ENCODE measurements around the gene CDKAL1. TPM values are rescaled to one million over a fixed set of nuclear protein-coding genes. Genes with fewer than 3 reads are reported as not detected.
A peak's percentile ranks its signal among the peaks of the same experiment; 100 is the strongest.
"Not testable (repeated sequence)": the region's sequence is repeated elsewhere in the genome, so short reads cannot be mapped to it uniquely, and the experiment has no call there.

CDKAL1 gene
- total RNA-seq, 2 experiments from 2014 or later, result 21.2 to 23.0 TPM

- H3K9me3 Mint-ChIP-seq, result no peaks in the 10 kb centered on the region
- H3K27me3 Mint-ChIP-seq, result peaks cover 2% of the 10 kb centered on the region
- H3K27ac Mint-ChIP-seq, result no peak overlapping the region
- no peaks in the 10 kb centered on the region for H3K36me3 Mint-ChIP-seq (ENCODE audit: low read depth)
- no peak for DNase-seq
- no peaks in the 10 kb centered on the region for H3K4me1 Mint-ChIP-seq
- ChIA-PET POLR2A (no interaction called here), CTCF (no interaction called here)
- H3K4me3 Mint-ChIP-seq, result no peak overlapping the region
These were observed 711.8 kb downstream of the CDKAL1 start for GRCh38 chr6:21246075-21246474.

- POLR2A ChIA-PET, result not testable (repeated sequence)
These were observed 720.2 kb downstream of the CDKAL1 start for GRCh38 chr6:21254460-21254859.

GRCh38 chr6:21256197-21256596 is 721.9 kb downstream of the CDKAL1 start:
- H3K27me3 Mint-ChIP-seq, result peaks cover 9% of the 10 kb centered on the region
- no peaks in the 10 kb centered on the region for H3K9me3 Mint-ChIP-seq
- DNase-seq, result no peak
- ChIA-PET POLR2A (interaction anchor here (0.6 kb wide), 1 partner anchor 1062 kb away, joined by 3 read pairs; no protein-coding TSS in a partner anchor), CTCF (no interaction called here)
- H3K4me1 Mint-ChIP-seq, result peaks cover 4% of the 10 kb centered on the region
- H3K4me3 Mint-ChIP-seq, result no peak overlapping the region
- H3K36me3 Mint-ChIP-seq (ENCODE audit: low read depth), result no peaks in the 10 kb centered on the region
- no peak overlapping the region for H3K27ac Mint-ChIP-seq

More at GRCh38 chr6:21254460-21254859, 720.2 kb downstream of the CDKAL1 start:
- H3K36me3 Mint-ChIP-seq (ENCODE audit: low read depth); H3K4me1 Mint-ChIP-seq; H3K27ac Mint-ChIP-seq; DNase-seq; CTCF ChIA-PET; H3K9me3 Mint-ChIP-seq; H3K4me3 Mint-ChIP-seq: not testable (repeated sequence)
- peaks cover 12% of the 10 kb centered on the region for H3K27me3 Mint-ChIP-seq

GRCh38 chr6:21257125-21257524 is 722.9 kb downstream of the CDKAL1 start:
- peaks cover 9% of the 10 kb centered on the region for H3K27me3 Mint-ChIP-seq
- H3K27ac Mint-ChIP-seq, result no peak overlapping the region
- ChIA-PET POLR2A (interaction anchor here (0.6 kb wide), 1 partner anchor 1063 kb away, joined by 3 read pairs; no protein-coding TSS in a partner anchor), CTCF (no interaction called here)
- H3K4me1 Mint-ChIP-seq, result peaks cover 4% of the 10 kb centered on the region
- no peaks in the 10 kb centered on the region for H3K9me3 Mint-ChIP-seq
- no peaks in the 10 kb centered on the region for H3K36me3 Mint-ChIP-seq (ENCODE audit: low read depth)
- H3K4me3 Mint-ChIP-seq, result no peak overlapping the region
- DNase-seq, result no peak

GRCh38 chr6:21258665-21259064 is 724.4 kb downstream of the CDKAL1 start:
- DNase-seq, result no peak
- Mint-ChIP-seq H3K27ac (no peak overlapping the region), H3K36me3 (ENCODE audit: low read depth) (no peaks in the 10 kb centered on the region)

GRCh38 chr6:21259660-21260059 is 725.4 kb downstream of the CDKAL1 start:
- peaks cover 7% of the 10 kb centered on the region for H3K27me3 Mint-ChIP-seq
- CTCF ChIA-PET, result no interaction called here
- H3K4me1 Mint-ChIP-seq, result peaks cover 23% of the 10 kb centered on the region
- H3K27ac Mint-ChIP-seq, result no peak overlapping the region
- H3K9me3 Mint-ChIP-seq, result no peaks in the 10 kb centered on the region
- DNase-seq, result no peak
- no peak overlapping the region for H3K4me3 Mint-ChIP-seq
- POLR2A ChIA-PET, result no interaction called here
- H3K36me3 Mint-ChIP-seq (ENCODE audit: low read depth), result no peaks in the 10 kb centered on the region

More at GRCh38 chr6:21258665-21259064, 724.4 kb downstream of the CDKAL1 start:
- Mint-ChIP-seq H3K27me3 (peaks cover 9% of the 10 kb centered on the region), H3K9me3 (no peaks in the 10 kb centered on the region), H3K4me1 (peaks cover 13% of the 10 kb centered on the region), H3K4me3 (no peak overlapping the region)
- ChIA-PET POLR2A (no interaction called here), CTCF (no interaction called here)

GRCh38 chr6:21262504-21262903 is 728.2 kb downstream of the CDKAL1 start:
- H3K27me3 Mint-ChIP-seq, result peaks cover 5% of the 10 kb centered on the region
- no peak overlapping the region for H3K4me3 Mint-ChIP-seq
- no peak for DNase-seq
- H3K9me3 Mint-ChIP-seq, result no peaks in the 10 kb centered on the region
- ChIA-PET POLR2A (no interaction called here), CTCF (no interaction called here)
- H3K36me3 Mint-ChIP-seq (ENCODE audit: low read depth), result no peaks in the 10 kb centered on the region
- peaks cover 37% of the 10 kb centered on the region for H3K4me1 Mint-ChIP-seq
- H3K27ac Mint-ChIP-seq, result no peak overlapping the region

GRCh38 chr6:21263531-21264287 is 729.5 kb downstream of the CDKAL1 start:
- POLR2A ChIA-PET, result no interaction called here
- CTCF ChIA-PET, result no interaction called here
- Mint-ChIP-seq H3K4me3 (no peak overlapping the region), H3K27ac (peak overlapping the region; percentile 74), H3K27me3 (peaks cover 2% of the 10 kb centered on the region), H3K4me1 (peaks cover 37% of the 10 kb centered on the region), H3K9me3 (no peaks in the 10 kb centered on the region), H3K36me3 (ENCODE audit: low read depth) (no peaks in the 10 kb centered on the region)
- peak; percentile 30 for DNase-seq

- peaks cover 2% of the 10 kb centered on the region for H3K27me3 Mint-ChIP-seq
- CTCF ChIA-PET, result no interaction called here
- H3K4me3 Mint-ChIP-seq, result peak overlapping the region; percentile 20
- H3K27ac Mint-ChIP-seq, result peak overlapping the region; percentile 74
- no peaks in the 10 kb centered on the region for H3K36me3 Mint-ChIP-seq (ENCODE audit: low read depth)
- H3K9me3 Mint-ChIP-seq, result peaks cover 1% of the 10 kb centered on the region
- H3K4me1 Mint-ChIP-seq, result peaks cover 37% of the 10 kb centered on the region
- POLR2A ChIA-PET, result no interaction called here
- DNase-seq, result no peak
These were observed 730.2 kb downstream of the CDKAL1 start for GRCh38 chr6:21264288-21265033.

- Mint-ChIP-seq H3K36me3 (ENCODE audit: low read depth) (no peaks in the 10 kb centered on the region), H3K27ac (peak overlapping the region; percentile 8), H3K27me3 (peaks cover 2% of the 10 kb centered on the region), H3K4me3 (no peak overlapping the region), H3K9me3 (peaks cover 4% of the 10 kb centered on the region), H3K4me1 (peaks cover 34% of the 10 kb centered on the region)
- POLR2A ChIA-PET, result no interaction called here
- CTCF ChIA-PET, result no interaction called here
- no peak for DNase-seq
These were observed 730.9 kb downstream of the CDKAL1 start for GRCh38 chr6:21265034-21265729.

GRCh38 chr6:21265730-21266044 is 731.4 kb downstream of the CDKAL1 start:
- ChIA-PET POLR2A (no interaction called here), CTCF (no interaction called here)
- Mint-ChIP-seq H3K4me1 (peaks cover 34% of the 10 kb centered on the region), H3K27ac (no peak overlapping the region), H3K36me3 (ENCODE audit: low read depth) (no peaks in the 10 kb centered on the region), H3K4me3 (no peak overlapping the region), H3K9me3 (peaks cover 4% of the 10 kb centered on the region), H3K27me3 (peaks cover 2% of the 10 kb centered on the region)
- no peak for DNase-seq

GRCh38 chr6:21270636-21271201 is 736.5 kb downstream of the CDKAL1 start:
- Mint-ChIP-seq H3K9me3 (peaks cover 4% of the 10 kb centered on the region), H3K36me3 (ENCODE audit: low read depth) (no peaks in the 10 kb centered on the region), H3K4me3 (no peak overlapping the region), H3K4me1 (peaks cover 4% of the 10 kb centered on the region), H3K27ac (no peak overlapping the region), H3K27me3 (peaks cover 2% of the 10 kb centered on the region)
- CTCF ChIA-PET, result no interaction called here
- no peak for DNase-seq
- POLR2A ChIA-PET, result no interaction called here

GRCh38 chr6:21271428-21272155 is 737.3 kb downstream of the CDKAL1 start:
- no peak for DNase-seq
- no peak overlapping the region for H3K27ac Mint-ChIP-seq
- peaks cover 4% of the 10 kb centered on the region for H3K9me3 Mint-ChIP-seq
- H3K4me1 Mint-ChIP-seq, result no peaks in the 10 kb centered on the region
- H3K4me3 Mint-ChIP-seq, result no peak overlapping the region
- no peaks in the 10 kb centered on the region for H3K27me3 Mint-ChIP-seq
- POLR2A ChIA-PET, result no interaction called here
- H3K36me3 Mint-ChIP-seq (ENCODE audit: low read depth), result no peaks in the 10 kb centered on the region
- CTCF ChIA-PET, result no interaction called here

Measured in activated CD4-positive, alpha-beta memory T cell treated with anti-CD3 and anti-CD28 coated beads, Interleukin-2, amount 10 ng/mL, durations not matched to agents 7 days and 5 days (primary cell).